ENCODE results near the gene ZNF708. TPM values are rescaled to one million over a fixed set of nuclear protein-coding genes. Genes with fewer than 3 reads are reported as not detected.

The ZNF708 gene
- total RNA-seq, 1 donor from 2014 or later = 9.9 TPM

Other genes starting within 250 kb of the ZNF708 start
- 18.5 and 19.5 TPM in 2 replicates for gene ZNF714, start 247.2 kb downstream of the ZNF708 start, total RNA-seq
- gene ZNF431, start 187.4 kb downstream of the ZNF708 start, total RNA-seq = 16.0 and 16.8 TPM in 2 replicates
- gene ZNF738, start 29.6 kb upstream of the ZNF708 start, total RNA-seq = 9.7 and 11.7 TPM in 2 replicates
- 9.6 and 12.6 TPM in 2 replicates for gene ZNF493, start 67.7 kb upstream of the ZNF708 start, total RNA-seq
- gene ZNF429, start 176.2 kb upstream of the ZNF708 start, total RNA-seq = 2.6 and 3.2 TPM in 2 replicates